ENCODE measurements around the gene CKB.

Gene CKB

GRCh38 chr14:103536693-103537092 is 14.1 kb upstream of the CKB start:
- no peak for TF ChIP-seq CTCF (conservative IDR thresholded peaks at IDR 0.05; ENCODE audit: control insufficient read depth, insufficient read depth, low read depth, low read length)
- H3K4me3 ChIP-seq (ENCODE audit: control insufficient read depth, low read depth, low read length) = no peak overlapping the region
- DNase-seq (ENCODE audit: low read depth) = no peak

- H3K4me3 ChIP-seq (ENCODE audit: control insufficient read depth, low read depth, low read length) = no peak overlapping the region
- TF ChIP-seq CTCF (conservative IDR thresholded peaks at IDR 0.05; ENCODE audit: control insufficient read depth, insufficient read depth, low read depth, low read length) = no peak
- DNase-seq (ENCODE audit: low read depth) = no peak
Measured at GRCh38 chr14:103535891-103536565, 13.4 kb upstream of the CKB start.

- DNase-seq (ENCODE audit: low read depth) = no peak
- no peak overlapping the region for H3K4me3 ChIP-seq (ENCODE audit: control insufficient read depth, low read depth, low read length)
- no peak for TF ChIP-seq CTCF (conservative IDR thresholded peaks at IDR 0.05; ENCODE audit: control insufficient read depth, insufficient read depth, low read depth, low read length)
Measured at GRCh38 chr14:103535081-103535890, 12.7 kb upstream of the CKB start.

- no peak for DNase-seq (ENCODE audit: low read depth)
- H3K4me3 ChIP-seq (ENCODE audit: control insufficient read depth, low read depth, low read length) = no peak overlapping the region
- no peak for TF ChIP-seq CTCF (conservative IDR thresholded peaks at IDR 0.05; ENCODE audit: control insufficient read depth, insufficient read depth, low read depth, low read length)
Measured at GRCh38 chr14:103534576-103535061, 12.0 kb upstream of the CKB start.

GRCh38 chr14:103533999-103534575 is 11.5 kb upstream of the CKB start:
- TF ChIP-seq CTCF (conservative IDR thresholded peaks at IDR 0.05; ENCODE audit: control insufficient read depth, insufficient read depth, low read depth, low read length) = no peak
- no peak for DNase-seq (ENCODE audit: low read depth)
- H3K4me3 ChIP-seq (ENCODE audit: control insufficient read depth, low read depth, low read length) = no peak overlapping the region

- H3K4me3 ChIP-seq (ENCODE audit: control insufficient read depth, low read depth, low read length) = no peak overlapping the region
- no peak for TF ChIP-seq CTCF (conservative IDR thresholded peaks at IDR 0.05; ENCODE audit: control insufficient read depth, insufficient read depth, low read depth, low read length)
- DNase-seq (ENCODE audit: low read depth) = no peak
Measured at GRCh38 chr14:103533137-103533998, 10.7 kb upstream of the CKB start.
